H9 (cell line): Measurements from ENCODE around the gene MYLK. TPM values are rescaled to one million over a fixed set of nuclear protein-coding genes. Genes with fewer than 3 reads are reported as not detected.

Experiments
- DNase-seq: peaks from one replicate; pipeline ENCODE4 v3.0.0-alpha.2; 2017
- H2AFZ ChIP-seq: one replicate; pipeline ENCODE4 v1.6.1; 2013; ENCODE audit warnings: mild to moderate bottlenecking, low read length, control low read depth, moderate library complexity
- H2AK5ac ChIP-seq: 2 replicates; pipeline ENCODE4 v1.6.1; 2013; ENCODE audit warnings: low read length, control low read depth, mixed read lengths; ENCODE audit not compliant: insufficient read length
- H2BK120ac ChIP-seq: one replicate; pipeline ENCODE4 v1.6.1; 2013; ENCODE audit warnings: low read depth, mild to moderate bottlenecking, low read length, control low read depth, inconsistent platforms; ENCODE audit not compliant: poor library complexity, severe bottlenecking
- H2BK12ac ChIP-seq: 2 replicates; pipeline ENCODE4 v1.6.1; 2013; ENCODE audit warnings: low read length, control low read depth, mixed read lengths, low read depth; ENCODE audit not compliant: insufficient read length
- H2BK15ac ChIP-seq: 2 replicates; pipeline ENCODE4 v1.6.1; 2013; ENCODE audit warnings: low read depth, low read length, control low read depth
- H2BK20ac ChIP-seq: one replicate; pipeline ENCODE4 v1.6.1; 2013; ENCODE audit warnings: low read depth, mild to moderate bottlenecking, low read length, control low read depth, inconsistent platforms; ENCODE audit not compliant: poor library complexity, severe bottlenecking
- H2BK5ac ChIP-seq: 2 replicates; pipeline ENCODE4 v1.6.1; 2013; ENCODE audit warnings: low read length, control low read depth, mixed read lengths; ENCODE audit not compliant: insufficient read length
- H3K14ac ChIP-seq: 2 replicates; pipeline ENCODE4 v1.6.1; 2013; ENCODE audit warnings: low read length, control low read depth; ENCODE audit not compliant: insufficient read depth
- H3K18ac ChIP-seq: 2 replicates; pipeline ENCODE4 v1.6.1; 2013; ENCODE audit warnings: low read depth, mild to moderate bottlenecking, mixed read lengths, low read length, control low read depth; ENCODE audit not compliant: insufficient read length
- H3K23ac ChIP-seq: 2 replicates; pipeline ENCODE4 v1.6.1; 2013; ENCODE audit warnings: low read length, control low read depth, mixed read lengths, low read depth; ENCODE audit not compliant: insufficient read length
- H3K23me2 ChIP-seq: 2 replicates; pipeline ENCODE4 v1.6.1; 2013; ENCODE audit warnings: low read depth, mild to moderate bottlenecking, mixed read lengths, low read length, control low read depth; ENCODE audit not compliant: insufficient read length, poor library complexity, severe bottlenecking
- H3K27ac ChIP-seq: 2 replicates; pipeline ENCODE4 v1.5.1; 2013; ENCODE audit warnings: low read length, control low read depth, mixed read lengths, low read depth; ENCODE audit not compliant: insufficient read length
- H3K27me3 ChIP-seq: 2 replicates; pipeline ENCODE4 v1.6.1; 2013; ENCODE audit warnings: low read length, control low read depth, inconsistent platforms; ENCODE audit not compliant: insufficient read depth
- H3K4ac ChIP-seq: 2 replicates; pipeline ENCODE4 v1.6.1; 2013; ENCODE audit warnings: low read depth, mild to moderate bottlenecking, control low read depth, inconsistent platforms, low read length, moderate library complexity
- H3K4me1 ChIP-seq: 2 replicates; pipeline ENCODE4 v1.6.1; 2013; ENCODE audit warnings: low read length, control low read depth, inconsistent platforms; ENCODE audit not compliant: insufficient read depth
- H3K4me2 ChIP-seq: 2 replicates; pipeline ENCODE4 v1.6.1; 2013; ENCODE audit warnings: low read length, control low read depth, mixed read lengths; ENCODE audit not compliant: insufficient read length, insufficient read depth
- H3K56ac ChIP-seq: 2 replicates; pipeline ENCODE4 v1.6.1; 2013; ENCODE audit warnings: low read depth, mild to moderate bottlenecking, mixed read lengths, low read length, control low read depth; ENCODE audit not compliant: insufficient read length
- H3K79me1 ChIP-seq: 2 replicates; pipeline ENCODE4 v1.6.1; 2013; ENCODE audit warnings: low read depth, mild to moderate bottlenecking, moderate library complexity, low read length, control low read depth, inconsistent platforms; ENCODE audit not compliant: insufficient read depth, poor library complexity, severe bottlenecking
- H3K79me2 ChIP-seq: 2 replicates; pipeline ENCODE4 v1.6.1; 2013; ENCODE audit warnings: low read length, control low read depth, inconsistent platforms; ENCODE audit not compliant: insufficient read depth
- H3K9ac ChIP-seq: 2 replicates; pipeline ENCODE4 v1.6.1; 2013; ENCODE audit warnings: low read length, control low read depth, mixed read lengths; ENCODE audit not compliant: insufficient read length; ENCODE audit errors: extremely low read depth
- H3K9me3 ChIP-seq: one replicate; pipeline ENCODE4 v1.6.1; 2013; ENCODE audit warnings: low read depth, low read length, inconsistent platforms; ENCODE audit not compliant: control insufficient read depth
- H3T11ph ChIP-seq: one replicate; pipeline ENCODE4 v1.6.1; 2013; ENCODE audit warnings: mild to moderate bottlenecking, low read length, control low read depth, inconsistent platforms
- H4K20me1 ChIP-seq: one replicate; pipeline ENCODE4 v1.6.1; 2013; ENCODE audit not compliant: control insufficient read depth, insufficient read length, insufficient read depth
- H4K5ac ChIP-seq: 2 replicates; pipeline ENCODE4 v1.6.1; 2013; ENCODE audit warnings: low read depth, mild to moderate bottlenecking, mixed read lengths, low read length, control low read depth; ENCODE audit not compliant: insufficient read length
- H4K8ac ChIP-seq: replicated peaks from 2 replicates; pipeline ENCODE4 v1.6.1; 2013; ENCODE audit warnings: low read length, control low read depth, mixed read lengths, low read depth; ENCODE audit not compliant: insufficient read length
- H4K91ac ChIP-seq: 2 replicates; pipeline ENCODE4 v1.6.1; 2013; ENCODE audit warnings: low read depth, mild to moderate bottlenecking, moderate library complexity, mixed read lengths, low read length, control low read depth; ENCODE audit not compliant: insufficient read length
- H3K27ac Mint-ChIP-seq, 3 experiments: 2 replicates in 2 of 3; 3 replicates in 1 of 3; pipeline ENCODE4 v1.8.0; 2020 to 2021; ENCODE audit warnings: mixed read lengths in 3 of 3, mild to moderate bottlenecking in 1 of 3, moderate library complexity in 1 of 3
- H3K27me3 Mint-ChIP-seq: 2 replicates; pipeline ENCODE4 v1.8.0; 2021; ENCODE audit warnings: low read depth, mild to moderate bottlenecking, moderate library complexity, mixed read lengths
- H3K36me3 Mint-ChIP-seq, 3 experiments: 2 replicates in 2 of 3; 3 replicates in 1 of 3; pipeline ENCODE4 v1.8.0; 2020 to 2021; ENCODE audit warnings: low read depth in 3 of 3, mixed read lengths in 3 of 3; ENCODE audit not compliant: insufficient read depth in 1 of 3
- H3K4me1 Mint-ChIP-seq, 2 experiments: 2 replicates each; pipeline ENCODE4 v1.8.0; 2020; ENCODE audit warnings: mixed read lengths in 2 of 2
- H3K4me3 Mint-ChIP-seq, 2 experiments: 2 replicates in 1 of 2; 3 replicates in 1 of 2; pipeline ENCODE4 v1.8.0; 2020 to 2021; ENCODE audit warnings: mild to moderate bottlenecking in 2 of 2, mixed read lengths in 2 of 2, moderate library complexity in 1 of 2
- H3K9me3 Mint-ChIP-seq, 2 experiments: 2 replicates in 1 of 2; 3 replicates in 1 of 2; pipeline ENCODE4 v1.8.0; 2020; ENCODE audit warnings: mild to moderate bottlenecking in 2 of 2, mixed read lengths in 2 of 2, moderate library complexity in 1 of 2
- CTCF ChIP-seq: fragments of 200-600 bp; sonication (generic); conservative IDR thresholded peaks from 3 replicates; pipeline ENCODE4 v1.8.0; 2021; ENCODE audit warnings: antibody characterized with exemption, mild to moderate bottlenecking
- total RNA-seq: library from RNA; stranded (reverse); gene quantifications from 2 replicates; pipeline ENCODE4 v1.2.1, GENCODE V29; 2021

The MYLK gene
- total RNA-seq, 1 experiment from 2014 or later = 10.1 TPM

- Histone ChIP-seq H2BK20ac (no peak overlapping the region), H3T11ph (no peak overlapping the region), H2BK120ac (no peak overlapping the region), H3K4ac (no peak overlapping the region), H4K5ac (no peak overlapping the region), H2AFZ (no peak overlapping the region), H3K79me2 (no peaks in the 10 kb centered on the region), H2BK12ac (no peak overlapping the region), H3K9me3 (no peaks in the 10 kb centered on the region), H3K14ac (no peak overlapping the region), H3K23ac (no peak overlapping the region), H2AK5ac (no peak overlapping the region), H4K91ac (no peak overlapping the region), H3K18ac (no peak overlapping the region), H3K4me2 (no peak overlapping the region), H2BK15ac (no peak overlapping the region), H4K20me1 (no peaks in the 10 kb centered on the region), H2BK5ac (no peak overlapping the region), H4K8ac (no peak overlapping the region), H3K9ac (no peak overlapping the region), H3K4me1 (peaks cover 3% of the 10 kb centered on the region; the same call in 1 of the 2 replicates), H3K79me1 (no peaks in the 10 kb centered on the region), H3K27me3 (no peaks in the 10 kb centered on the region), H3K27ac (no peak overlapping the region), H3K23me2 (no peaks in the 10 kb centered on the region), H3K56ac (no peak overlapping the region)
- Mint-ChIP-seq H3K4me1 (peaks cover 4 to 10% of the 10 kb centered on the region in 2 experiments; a peak in 2 of 4 replicates), H3K27me3 (no peaks in the 10 kb centered on the region), H3K4me3 (no peak overlapping the region), H3K36me3 (peaks cover 0 to 8% (median 5%) of the 10 kb centered on the region in 3 experiments; a peak in 2 of 7 replicates), H3K27ac (no peak overlapping the region), H3K9me3 (no peaks in the 10 kb centered on the region)
- no peak for DNase-seq
- no peak for TF ChIP-seq CTCF
Observed at GRCh38 chr3:123753286-123753685, 130.8 kb downstream of the MYLK start.
